ENCODE results near the gene STMN3.
"Not testable (repeated sequence)": the region's sequence is repeated elsewhere in the genome, so short reads cannot be mapped to it uniquely, and the experiment has no call there.

STMN3 gene

DNA sequence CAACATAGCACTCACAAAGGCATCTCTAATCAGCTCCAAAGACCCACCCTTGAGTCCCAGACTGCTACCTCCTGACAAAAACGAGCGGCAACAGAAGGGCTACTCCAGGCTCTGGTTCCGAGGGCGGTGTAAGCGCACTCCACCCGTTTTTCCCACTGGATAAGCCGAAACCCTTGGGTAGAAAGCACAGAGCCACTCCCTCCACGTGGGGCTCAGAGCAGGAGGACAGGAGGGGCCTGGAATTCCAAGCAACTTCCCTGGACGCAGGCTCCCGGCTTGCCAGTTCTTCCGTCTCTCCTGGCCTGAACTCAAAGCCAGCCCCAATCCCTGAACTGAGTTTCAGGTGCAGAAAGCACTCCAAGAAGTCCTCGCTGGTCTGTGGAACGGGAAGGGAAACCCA, 33.7 kb downstream of the STMN3 start:
- H3K4me1 ChIP-seq (ENCODE audit: insufficient read depth, low read length) = no peaks in the 10 kb centered on the region
- H3K9me3 ChIP-seq (ENCODE audit: control insufficient read depth, insufficient read depth, low read length) = no peaks in the 10 kb centered on the region
- H3K9ac ChIP-seq (ENCODE audit: low read depth, low read length) = no peak overlapping the region
- no peaks in the 10 kb centered on the region for H3K36me3 ChIP-seq (ENCODE audit: insufficient read depth, low read length)

- Histone ChIP-seq H3K9me3 (ENCODE audit: control insufficient read depth, insufficient read depth, low read length) (no peaks in the 10 kb centered on the region), H3K9ac (ENCODE audit: low read depth, low read length) (no peak overlapping the region), H3K36me3 (ENCODE audit: insufficient read depth, low read length) (no peaks in the 10 kb centered on the region), H3K4me1 (ENCODE audit: insufficient read depth, low read length) (no peaks in the 10 kb centered on the region)
Observed at GRCh38 chr20:63619086-63619485, 34.1 kb downstream of the STMN3 start.

DNA sequence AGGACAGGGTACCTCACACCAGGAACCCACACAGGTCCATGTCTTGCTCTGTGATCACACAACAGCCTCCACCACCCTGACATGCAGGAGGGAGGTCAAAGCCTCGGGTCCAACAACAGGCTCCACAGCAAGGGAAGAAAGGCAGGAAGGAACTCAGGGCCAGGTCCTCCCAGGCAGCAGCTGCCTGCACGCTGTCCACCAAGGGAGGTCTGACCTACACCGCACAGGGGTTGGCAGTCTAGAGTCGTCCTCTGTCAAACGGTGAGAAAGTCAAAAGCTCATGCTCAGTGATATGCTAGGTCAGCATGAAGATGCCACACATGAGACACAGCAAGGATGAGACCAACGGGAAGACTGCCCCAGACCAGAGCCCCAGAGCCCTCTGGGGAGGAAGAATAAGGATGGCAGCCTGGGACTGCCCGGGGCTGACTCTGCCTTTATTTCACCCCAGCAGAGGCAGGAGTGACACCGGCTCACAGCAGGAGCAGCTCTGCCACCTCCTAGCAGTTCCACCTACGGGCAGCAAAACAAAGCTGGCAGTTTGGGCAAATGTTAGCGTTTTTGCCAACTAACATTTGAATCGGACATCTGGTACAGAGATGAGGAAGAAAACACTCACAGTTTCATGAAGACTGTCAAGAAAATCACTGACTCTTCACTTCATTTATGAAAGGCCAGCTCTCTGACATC, 34.8 kb downstream of the STMN3 start:
- no peaks in the 10 kb centered on the region for H3K4me1 ChIP-seq (ENCODE audit: insufficient read depth, low read length)
- H3K9ac ChIP-seq (ENCODE audit: low read depth, low read length) = no peak overlapping the region
- H3K36me3 ChIP-seq (ENCODE audit: insufficient read depth, low read length) = no peaks in the 10 kb centered on the region
- H3K9me3 ChIP-seq (ENCODE audit: control insufficient read depth, insufficient read depth, low read length) = no peaks in the 10 kb centered on the region

DNA sequence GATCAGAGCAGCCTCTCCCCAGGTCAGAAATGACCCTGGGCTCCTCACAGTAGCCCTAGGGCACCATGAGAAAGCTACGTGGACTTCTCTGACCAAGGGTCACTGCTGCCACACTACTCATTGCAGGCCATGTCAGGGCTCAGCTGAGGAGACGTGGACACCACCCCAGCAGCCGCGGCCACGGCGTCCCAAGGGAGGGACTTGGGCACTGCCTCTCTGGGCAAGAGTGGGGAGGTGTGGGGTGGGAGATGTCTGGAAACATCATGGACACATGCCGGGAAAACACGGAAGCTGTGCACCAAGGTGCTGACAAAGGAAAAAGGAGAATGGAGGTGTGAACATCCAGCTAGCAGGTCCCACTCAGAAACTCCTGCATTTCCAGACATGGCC, 35.4 kb downstream of the STMN3 start:
- Histone ChIP-seq H3K9me3 (ENCODE audit: control insufficient read depth, insufficient read depth, low read length) (no peaks in the 10 kb centered on the region), H3K4me1 (ENCODE audit: insufficient read depth, low read length) (no peaks in the 10 kb centered on the region), H3K36me3 (ENCODE audit: insufficient read depth, low read length) (no peaks in the 10 kb centered on the region), H3K9ac (ENCODE audit: low read depth, low read length) (no peak overlapping the region)

- Histone ChIP-seq H3K36me3 (ENCODE audit: insufficient read depth, low read length) (no peaks in the 10 kb centered on the region), H3K4me1 (ENCODE audit: insufficient read depth, low read length) (no peaks in the 10 kb centered on the region), H3K9me3 (ENCODE audit: control insufficient read depth, insufficient read depth, low read length) (no peaks in the 10 kb centered on the region), H3K9ac (ENCODE audit: low read depth, low read length) (no peak overlapping the region)
Observed at GRCh38 chr20:63617092-63617875, 35.9 kb downstream of the STMN3 start.

DNA sequence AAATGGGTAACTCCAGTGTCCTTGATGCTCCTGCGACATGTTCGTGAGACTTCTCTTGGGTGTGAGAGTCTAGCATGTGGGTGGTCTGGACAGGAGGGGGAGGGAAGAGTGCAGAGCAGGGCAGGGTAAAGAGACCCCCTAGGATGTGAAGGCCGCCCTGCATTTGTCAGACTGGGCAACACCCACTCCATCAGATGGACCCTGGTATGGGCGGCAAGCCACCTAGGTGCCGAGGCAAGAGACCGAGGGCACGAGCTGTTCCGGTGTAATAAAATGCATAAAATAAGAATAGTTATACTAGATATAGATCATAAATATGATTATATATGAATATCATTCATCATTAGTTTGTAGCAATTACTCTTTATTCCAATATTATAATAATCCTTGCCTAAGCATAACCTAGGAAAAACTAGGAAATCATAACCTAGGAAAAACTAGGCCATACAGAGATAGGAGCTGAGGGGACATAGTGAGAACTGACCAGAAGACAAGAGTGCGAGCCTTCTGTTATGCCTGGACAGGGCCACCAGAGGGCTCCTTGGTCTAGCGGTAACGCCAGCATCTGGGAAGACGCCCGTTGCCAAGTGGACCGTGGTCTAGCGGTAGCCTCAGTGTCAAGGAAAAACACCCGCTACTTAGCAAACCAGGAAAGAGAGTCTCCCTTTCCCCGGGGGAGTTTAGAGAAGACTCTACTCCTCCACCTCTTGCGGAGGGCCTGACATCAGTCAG, 39.2 kb downstream of the STMN3 start:
- H3K9ac ChIP-seq (ENCODE audit: low read depth, low read length); H3K36me3 ChIP-seq (ENCODE audit: insufficient read depth, low read length); H3K4me1 ChIP-seq (ENCODE audit: insufficient read depth, low read length): not testable (repeated sequence)

DNA sequence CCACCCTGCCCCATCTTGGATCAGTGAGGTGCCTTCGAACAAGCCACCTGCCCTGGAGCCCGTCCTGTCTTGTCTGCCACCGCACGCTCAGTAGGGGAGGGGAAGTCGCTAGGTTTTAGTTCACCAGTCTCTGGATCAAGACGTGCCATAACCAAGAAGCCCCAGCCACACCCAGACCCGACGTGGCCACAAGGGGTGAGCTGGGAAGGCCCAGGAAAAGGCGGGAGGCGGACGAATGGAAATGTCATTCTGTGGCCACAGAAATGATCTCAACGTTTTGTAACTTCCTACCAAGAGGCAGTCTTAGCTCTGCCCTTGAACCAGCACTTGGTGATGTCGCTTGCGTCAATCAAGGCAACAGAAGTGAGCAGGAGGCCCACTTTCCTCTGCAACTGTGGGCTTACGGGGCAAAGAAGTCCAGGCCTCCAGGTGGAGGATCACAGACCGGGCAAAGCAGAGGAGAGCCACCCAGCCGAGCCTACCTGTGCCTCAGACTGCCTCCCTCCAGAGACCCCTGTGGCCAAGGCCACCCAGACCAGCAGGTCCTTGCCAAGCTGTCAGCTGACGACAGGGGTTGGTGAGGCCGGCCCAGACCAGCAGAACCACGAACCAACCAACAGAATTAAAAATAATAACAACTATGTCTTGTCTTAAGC, 40.8 kb downstream of the STMN3 start:
- no peaks in the 10 kb centered on the region for H3K36me3 ChIP-seq (ENCODE audit: insufficient read depth, low read length)
- H3K9ac ChIP-seq (ENCODE audit: low read depth, low read length) = no peak overlapping the region
- H3K4me1 ChIP-seq (ENCODE audit: insufficient read depth, low read length) = no peaks in the 10 kb centered on the region
- H3K9me3 ChIP-seq (ENCODE audit: control insufficient read depth, insufficient read depth, low read length) = no peaks in the 10 kb centered on the region

More for the DNA sequence above, 39.2 kb downstream of the STMN3 start:
- not testable (repeated sequence) for H3K9me3 ChIP-seq (ENCODE audit: control insufficient read depth, insufficient read depth, low read length)

DNA sequence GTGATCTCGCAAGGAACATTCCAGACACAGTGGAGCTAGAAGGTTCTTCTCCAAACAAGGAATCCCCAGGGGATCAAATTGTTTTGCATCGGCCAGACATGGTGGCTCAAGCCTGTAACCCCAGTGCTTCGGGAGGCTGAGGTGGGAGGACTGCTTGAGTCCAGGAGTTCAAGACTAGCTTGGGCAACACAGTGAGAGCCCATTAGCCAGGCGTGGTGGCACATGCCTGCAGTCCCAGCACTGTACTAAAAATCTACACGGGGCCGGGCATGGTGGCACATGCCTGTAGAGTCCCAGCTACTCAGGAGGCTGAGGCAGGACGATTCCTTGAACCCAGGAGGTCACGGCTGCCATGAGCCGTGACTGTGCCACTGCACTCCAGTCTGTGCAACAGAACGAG, 41.6 kb downstream of the STMN3 start:
- Histone ChIP-seq H3K9me3 (ENCODE audit: control insufficient read depth, insufficient read depth, low read length) (no peaks in the 10 kb centered on the region), H3K9ac (ENCODE audit: low read depth, low read length) (no peak overlapping the region), H3K36me3 (ENCODE audit: insufficient read depth, low read length) (no peaks in the 10 kb centered on the region), H3K4me1 (ENCODE audit: insufficient read depth, low read length) (no peaks in the 10 kb centered on the region)

DNA sequence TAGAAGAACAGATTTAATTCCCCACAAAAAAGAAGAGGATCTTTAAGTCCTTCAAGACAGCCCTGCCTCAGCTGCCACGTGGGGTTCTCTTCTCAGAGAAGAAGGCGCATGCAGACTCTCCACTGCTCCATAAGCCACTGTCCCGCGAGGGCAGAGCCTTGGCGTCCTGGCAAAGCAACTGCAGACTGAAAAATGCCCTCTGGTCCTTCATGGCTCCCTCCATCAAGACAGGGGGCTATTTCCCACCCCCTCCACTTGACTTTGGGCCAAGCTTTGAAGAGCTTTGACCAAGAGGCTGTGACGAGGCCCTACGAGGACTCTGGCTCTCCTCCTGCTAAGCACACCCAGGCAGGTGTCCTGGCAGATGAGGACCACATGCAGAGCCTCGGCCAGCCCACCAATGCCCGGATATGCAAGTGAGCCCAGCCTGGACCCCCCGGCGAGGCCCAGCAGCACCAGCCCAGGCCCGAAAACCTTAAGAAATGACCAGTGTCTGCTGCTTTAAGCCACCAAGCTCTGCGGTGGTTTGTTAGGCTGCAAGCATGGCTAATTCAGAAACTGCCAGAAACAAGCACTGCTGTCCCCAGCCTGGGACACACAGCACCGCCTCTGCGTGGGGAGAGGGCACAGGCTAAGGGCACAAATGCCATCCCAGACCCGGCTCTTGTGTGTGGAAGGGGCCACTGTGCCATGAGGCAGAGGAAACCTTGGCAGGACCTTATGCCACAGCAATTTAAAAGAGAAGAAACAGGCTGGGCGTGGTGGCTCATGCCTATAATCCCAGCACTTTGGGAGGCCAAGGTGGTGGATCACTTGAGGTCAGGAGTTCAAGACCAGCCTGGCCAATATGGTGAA, 42.4 kb downstream of the STMN3 start:
- Histone ChIP-seq H3K4me1 (ENCODE audit: insufficient read depth, low read length) (no peaks in the 10 kb centered on the region), H3K9me3 (ENCODE audit: control insufficient read depth, insufficient read depth, low read length) (no peaks in the 10 kb centered on the region), H3K9ac (ENCODE audit: low read depth, low read length) (no peak overlapping the region), H3K36me3 (ENCODE audit: insufficient read depth, low read length) (no peaks in the 10 kb centered on the region)

DNA sequence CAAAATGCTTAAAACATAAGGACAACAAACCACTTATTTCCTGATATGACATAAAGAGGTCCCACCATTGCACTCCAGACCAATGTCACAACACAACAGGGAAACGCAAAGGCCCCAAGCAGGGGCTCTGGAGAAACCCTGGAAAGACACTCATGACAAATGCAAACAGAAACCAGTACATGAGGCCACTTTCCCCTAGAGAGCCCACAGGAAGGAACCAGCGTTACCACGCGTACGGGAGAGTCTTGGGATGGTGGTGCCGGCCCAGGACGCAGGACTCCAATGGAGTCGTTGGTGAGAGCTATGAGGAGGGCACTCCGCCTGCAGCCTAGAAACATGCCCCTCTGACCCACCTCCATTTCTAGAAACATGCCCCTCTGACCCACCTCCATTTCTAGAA, 46.5 kb downstream of the STMN3 start:
- Histone ChIP-seq H3K9me3 (ENCODE audit: control insufficient read depth, insufficient read depth, low read length) (no peaks in the 10 kb centered on the region), H3K9ac (ENCODE audit: low read depth, low read length) (no peak overlapping the region), H3K4me1 (ENCODE audit: insufficient read depth, low read length) (no peaks in the 10 kb centered on the region), H3K36me3 (ENCODE audit: insufficient read depth, low read length) (no peaks in the 10 kb centered on the region; the same call in 1 of the 2 replicates)

DNA sequence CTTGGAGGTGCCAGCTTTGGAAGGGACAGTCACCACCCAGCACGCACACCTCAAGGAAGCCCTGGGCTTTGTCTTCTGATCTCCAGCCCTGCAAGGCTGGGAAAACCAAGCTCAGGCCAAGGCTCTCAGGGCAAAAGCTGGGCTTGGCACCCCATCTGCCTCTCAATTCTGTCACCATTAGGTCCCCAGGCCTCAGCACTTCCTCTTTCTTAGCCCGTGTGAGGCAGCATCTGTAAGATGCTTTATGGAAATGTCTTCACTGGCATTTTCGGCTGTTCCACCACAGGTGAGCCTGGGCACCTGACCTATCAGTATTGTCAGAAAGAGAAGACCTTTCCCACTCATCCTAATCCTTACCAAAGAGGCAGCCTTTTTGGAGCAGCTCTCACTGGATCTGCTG, 50.9 kb downstream of the STMN3 start:
- H3K9me3 ChIP-seq (ENCODE audit: control insufficient read depth, insufficient read depth, low read length) = no peaks in the 10 kb centered on the region
- H3K4me1 ChIP-seq (ENCODE audit: insufficient read depth, low read length) = no peaks in the 10 kb centered on the region
- peaks cover 3% of the 10 kb centered on the region; the same call in 1 of the 2 replicates for H3K36me3 ChIP-seq (ENCODE audit: insufficient read depth, low read length)

DNA sequence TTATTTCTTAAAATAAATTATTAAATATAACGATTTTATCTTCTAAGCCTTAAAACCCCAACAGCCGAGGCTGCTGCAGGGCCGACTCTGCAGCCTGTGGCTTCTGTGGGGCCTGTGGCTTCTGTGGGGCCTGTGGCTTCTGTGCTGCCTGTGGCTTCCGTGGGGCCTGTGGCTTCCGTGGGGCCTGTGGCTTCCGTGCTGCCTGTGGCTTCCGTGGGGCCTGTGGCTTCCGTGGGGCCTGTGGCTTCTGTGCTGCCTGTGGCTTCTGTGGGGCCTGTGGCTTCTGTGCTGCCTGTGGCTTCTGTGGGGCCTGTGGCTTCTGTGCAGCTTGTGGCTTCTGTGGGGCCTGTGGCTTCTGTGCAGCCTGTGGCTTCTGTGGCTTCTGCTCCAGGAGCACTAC, 51.5 kb downstream of the STMN3 start:
- H3K36me3 ChIP-seq (ENCODE audit: insufficient read depth, low read length); H3K9me3 ChIP-seq (ENCODE audit: control insufficient read depth, insufficient read depth, low read length); H3K9ac ChIP-seq (ENCODE audit: low read depth, low read length); H3K4me1 ChIP-seq (ENCODE audit: insufficient read depth, low read length): not testable (repeated sequence)

More for the DNA sequence above, 50.9 kb downstream of the STMN3 start:
- H3K9ac ChIP-seq (ENCODE audit: low read depth, low read length) = no peak overlapping the region

- H3K36me3 ChIP-seq (ENCODE audit: insufficient read depth, low read length) = peaks cover 3% of the 10 kb centered on the region; the same call in 1 of the 2 replicates
- H3K9me3 ChIP-seq (ENCODE audit: control insufficient read depth, insufficient read depth, low read length) = no peaks in the 10 kb centered on the region
- H3K4me1 ChIP-seq (ENCODE audit: insufficient read depth, low read length) = no peaks in the 10 kb centered on the region
Observed at GRCh38 chr20:63599396-63600050, 53.7 kb downstream of the STMN3 start.

More at GRCh38 chr20:63599396-63600050, 53.7 kb downstream of the STMN3 start:
- H3K9ac ChIP-seq (ENCODE audit: low read depth, low read length) = no peak overlapping the region

All from ES-I3 (cell line).